ENCODE measurements around the gene CTNND2.

The CTNND2 gene

GRCh38 chr5:11596185-11596584 lies 308.1 kb downstream of the CTNND2 start:
- no peak for DNase-seq (ENCODE audit: low read depth)

GRCh38 chr5:11595045-11595444 lies 309.2 kb downstream of the CTNND2 start:
- DNase-seq (ENCODE audit: low read depth): no peak

GRCh38 chr5:11594021-11594420 lies 310.2 kb downstream of the CTNND2 start:
- DNase-seq (ENCODE audit: low read depth): no peak

- no peak for DNase-seq (ENCODE audit: low read depth)
Measured at GRCh38 chr5:11590475-11590874, 313.8 kb downstream of the CTNND2 start.

GRCh38 chr5:11588803-11589202 lies 315.4 kb downstream of the CTNND2 start:
- no peak for DNase-seq (ENCODE audit: low read depth)

- DNase-seq (ENCODE audit: low read depth): no peak
Measured at GRCh38 chr5:11584017-11584416, 320.2 kb downstream of the CTNND2 start.

- DNase-seq (ENCODE audit: low read depth): no peak
Measured at GRCh38 chr5:11579351-11579750, 324.9 kb downstream of the CTNND2 start.

GRCh38 chr5:11574787-11575186 lies 329.5 kb downstream of the CTNND2 start:
- DNase-seq (ENCODE audit: low read depth): no peak

GRCh38 chr5:11573140-11573992 lies 330.9 kb downstream of the CTNND2 start:
- DNase-seq (ENCODE audit: low read depth): no peak

- no peak for DNase-seq (ENCODE audit: low read depth)
Measured at GRCh38 chr5:11564706-11565105, 339.5 kb downstream of the CTNND2 start.

GRCh38 chr5:11563822-11564221 lies 340.4 kb downstream of the CTNND2 start:
- DNase-seq (ENCODE audit: low read depth): no peak

GRCh38 chr5:11560915-11561697 lies 343.1 kb downstream of the CTNND2 start:
- no peak for DNase-seq (ENCODE audit: low read depth)

GRCh38 chr5:11557063-11557462 lies 347.2 kb downstream of the CTNND2 start:
- DNase-seq (ENCODE audit: low read depth): no peak

GRCh38 chr5:11555171-11555570 lies 349.1 kb downstream of the CTNND2 start:
- DNase-seq (ENCODE audit: low read depth): no peak

GRCh38 chr5:11547730-11548129 lies 356.5 kb downstream of the CTNND2 start:
- DNase-seq (ENCODE audit: low read depth): no peak

GRCh38 chr5:11547140-11547539 lies 357.1 kb downstream of the CTNND2 start:
- DNase-seq (ENCODE audit: low read depth): no peak

- DNase-seq (ENCODE audit: low read depth): no peak
Measured at GRCh38 chr5:11540112-11540511, 364.1 kb downstream of the CTNND2 start.

GRCh38 chr5:11531811-11532555 lies 372.3 kb downstream of the CTNND2 start:
- no peak for DNase-seq (ENCODE audit: low read depth)

- no peak for DNase-seq (ENCODE audit: low read depth)
Measured at GRCh38 chr5:11528720-11529119, 375.5 kb downstream of the CTNND2 start.

GRCh38 chr5:11527652-11528349 lies 376.4 kb downstream of the CTNND2 start:
- no peak for DNase-seq (ENCODE audit: low read depth)

GRCh38 chr5:11525020-11525419 lies 379.2 kb downstream of the CTNND2 start:
- no peak for DNase-seq (ENCODE audit: low read depth)

- DNase-seq (ENCODE audit: low read depth): no peak
Measured at GRCh38 chr5:11524188-11524587, 380.1 kb downstream of the CTNND2 start.

All from stimulated activated CD4-positive, alpha-beta T cell treated with anti-CD3 and anti-CD28 coated beads, Interleukin-2, amount 100 ng/mL, for 4 hours (primary cell).